Endothelial cell of umbilical vein (primary cell): ENCODE measurements around the gene XRCC6. TPM values are rescaled to one million over a fixed set of nuclear protein-coding genes. Genes with fewer than 3 reads are reported as not detected.

Experiments
- BruUV-seq: library from RNA; stranded (reverse); fragments of 400-500 nt; replicated peaks from 2 replicates; lab custom pipeline; 2021; lab: Mats Ljungman, UMichigan
- CTCF ChIA-PET: fragments of 300-600, 350-600 bp; sonication (Branson Sonifier 250); formaldehyde crosslinking; loops from one replicate; lab custom pipeline; 2021; ENCODE audit warnings: antibody characterized with exemption, inconsistent platforms; lab: Charles Lee
- POLR2A ChIA-PET: fragments of 300-600, 350-600 bp; sonication (Branson Sonifier 250); formaldehyde crosslinking; loops from one replicate; lab custom pipeline; 2021; ENCODE audit warnings: antibody characterized with exemption, inconsistent platforms; lab: Charles Lee
- DNase-seq: peaks from one replicate; pipeline ENCODE4 v3.0.0-alpha.2; 2011; ENCODE audit warnings: low read depth, low spot score
- FAIRE-seq: peaks from 2 replicates; lab custom pipeline; 2011; peaks lifted over from hg19 to GRCh38; lab: Jason Lieb, UNC
- H2AFZ ChIP-seq: 2 replicates; pipeline ENCODE4 v1.6.0; 2012; ENCODE audit warnings: low read depth, low read length, control low read depth, inconsistent platforms
- H3K27ac ChIP-seq: 2 replicates; pipeline ENCODE4 v1.5.1; 2011; ENCODE audit warnings: low read depth, mild to moderate bottlenecking, control low read depth, low read length, moderate library complexity; ENCODE audit not compliant: insufficient read depth
- H3K27me3 ChIP-seq, 2 experiments: 2 replicates each; pipeline versions ENCODE4 v1.6.0 to v1.6.1; 2011; ENCODE audit warnings: low read length in 2 of 2, mixed read lengths in 1 of 2; ENCODE audit not compliant: control insufficient read depth in 2 of 2, insufficient read depth in 2 of 2
- H3K36me3 ChIP-seq, 2 experiments: 2 replicates in 1 of 2; 3 replicates in 1 of 2; pipeline ENCODE4 v1.5.1; 2011; ENCODE audit warnings: low read length in 2 of 2, mild to moderate bottlenecking in 1 of 2, moderate library complexity in 1 of 2; ENCODE audit not compliant: control insufficient read depth in 2 of 2, insufficient read depth in 2 of 2; ENCODE audit errors: extremely low read depth in 1 of 2
- H3K4me1 ChIP-seq: 3 replicates; pipeline ENCODE4 v1.5.1; 2011; ENCODE audit warnings: mild to moderate bottlenecking, low read length; ENCODE audit not compliant: control insufficient read depth, insufficient read depth; ENCODE audit errors: extremely low read depth
- H3K4me2 ChIP-seq: 2 replicates; pipeline ENCODE4 v1.6.1; 2011; ENCODE audit warnings: low read length, control low read depth, mixed read lengths; ENCODE audit not compliant: insufficient read depth
- H3K4me3 ChIP-seq, 3 experiments: fragments of 200-600 bp in 1 of 3; sonication (generic), shearing (Covaris generic) in 1 of 3; replicated peaks in 1 of 3; 2 replicates each; pipeline ENCODE4 v1.5.1; 2011 to 2016; ENCODE audit warnings: control low read depth in 3 of 3, low read length in 3 of 3, mild to moderate bottlenecking in 2 of 3, inconsistent platforms in 1 of 3, low read depth in 1 of 3, moderate library complexity in 1 of 3; ENCODE audit not compliant: insufficient read depth in 1 of 3
- H3K79me2 ChIP-seq: 2 replicates; pipeline ENCODE4 v1.6.0; 2012; ENCODE audit warnings: low read length, inconsistent platforms; ENCODE audit not compliant: control insufficient read depth, insufficient read depth
- H3K9ac ChIP-seq: replicated peaks from 2 replicates; pipeline ENCODE3; 2011; ENCODE audit warnings: low read length, control low read depth; ENCODE audit not compliant: insufficient read depth; ENCODE audit errors: extremely low read depth
- H3K9me1 ChIP-seq: replicated peaks from 3 replicates; pipeline ENCODE4 v1.6.0; 2011; ENCODE audit warnings: mild to moderate bottlenecking, low read length; ENCODE audit not compliant: control insufficient read depth, insufficient read depth; ENCODE audit errors: extremely low read depth
- H3K9me3 ChIP-seq: replicated peaks from 2 replicates; pipeline ENCODE4 v1.5.1; 2012; ENCODE audit warnings: low read length, inconsistent platforms; ENCODE audit not compliant: control insufficient read depth, insufficient read depth
- H4K20me1 ChIP-seq: replicated peaks from 2 replicates; pipeline ENCODE3; 2011; ENCODE audit warnings: mild to moderate bottlenecking, low read length; ENCODE audit not compliant: control insufficient read depth, insufficient read depth; ENCODE audit errors: extremely low read depth
- EZH2 ChIP-seq: IDR thresholded peaks from 2 replicates; pipeline ENCODE4 v1.6.1; 2012; ENCODE audit warnings: borderline replicate concordance, low read depth, mild to moderate bottlenecking, moderate library complexity, low read length, inconsistent platforms; ENCODE audit not compliant: severe bottlenecking
- FOS ChIP-seq: IDR thresholded peaks from 2 replicates; pipeline ENCODE4 v1.6.1; 2011; ENCODE audit warnings: mild to moderate bottlenecking, low read length, moderate library complexity, borderline replicate concordance; ENCODE audit not compliant: insufficient read depth
- GATA2 ChIP-seq: IDR thresholded peaks from 2 replicates; pipeline ENCODE4 v1.7.0; 2011; ENCODE audit warnings: low read depth, mild to moderate bottlenecking, moderate library complexity, mixed read lengths, low read length; ENCODE audit not compliant: insufficient read length, insufficient read depth
- JUN ChIP-seq: IDR thresholded peaks from 2 replicates; pipeline ENCODE4 v1.6.1; 2011; ENCODE audit warnings: borderline replicate concordance, low read depth; ENCODE audit not compliant: insufficient read length, insufficient read depth
- MYC ChIP-seq: IDR thresholded peaks from one replicate; pipeline ENCODE4 v1.6.1; 2011; ENCODE audit warnings: mild to moderate bottlenecking, low read depth, low read length
- POLR2A ChIP-seq: IDR thresholded peaks from 2 replicates; pipeline ENCODE4 v1.6.1; 2012; ENCODE audit warnings: low read depth, mild to moderate bottlenecking, control low read depth, low read length
- POLR2AphosphoS5 ChIP-seq: IDR thresholded peaks from 2 replicates; pipeline ENCODE4 v1.6.1; 2012; ENCODE audit warnings: low read depth, mild to moderate bottlenecking, control low read depth, low read length, moderate library complexity; ENCODE audit not compliant: insufficient read depth
- dilution Hi-C: fragments of 300-500 bp; cut with MboI; formaldehyde crosslinking; loops from one replicate; pipeline ENCODE4 v1.15.0; 2019; ENCODE audit warnings: low sequenced_read_pairs; ENCODE audit not compliant: extremely low pct_ligation_motif_present
- intact Hi-C: fragments of 100-400 bp; cut with micrococcal nuclease; formaldehyde crosslinking; loops from one replicate; pipeline ENCODE4 v1.10.0; 2022
- polyA plus RNA-seq, 4 experiments: library from polyadenylated mRNA; depleted of rRNA in 3 of 4; stranded (reverse) in 3 of 4; unstranded in 1 of 4; fragments of >200 nt; gene quantifications; 2 replicates each; pipeline versions ENCODE4 v1.2.1 to v1.2.3, GENCODE V29; 2011 to 2012; ENCODE audit warnings: missing spikeins in 1 of 4
- total RNA-seq: library from RNA; stranded (reverse); gene quantifications from 2 replicates; pipeline ENCODE4 v1.2.3, GENCODE V29; 2021
- TF ChIP-seq, protein P1 (sequence below), 2 donors: IDR thresholded peaks; 1 replicate in 1 of 2; 2 replicates in 1 of 2; pipeline ENCODE4 v1.5.1; 2011; ENCODE audit warnings: low read length in 2 of 2, mild to moderate bottlenecking in 2 of 2, moderate library complexity in 2 of 2, control low read depth in 1 of 2, inconsistent platforms in 1 of 2, low read depth in 1 of 2; ENCODE audit not compliant: insufficient read depth in 1 of 2; ENCODE audit errors: extremely low read depth in 1 of 2
- TF ChIP-seq, protein P2 (sequence below): IDR thresholded peaks from 2 replicates; pipeline ENCODE4 v1.6.1; 2011; ENCODE audit not compliant: insufficient read depth, insufficient read length

XRCC6 gene
- total and polyA plus RNA-seq, 2 donors (not counting 3 experiments of a cell fraction or from before 2014, with no cell fraction given) = 117 to 309 TPM

DNA sequence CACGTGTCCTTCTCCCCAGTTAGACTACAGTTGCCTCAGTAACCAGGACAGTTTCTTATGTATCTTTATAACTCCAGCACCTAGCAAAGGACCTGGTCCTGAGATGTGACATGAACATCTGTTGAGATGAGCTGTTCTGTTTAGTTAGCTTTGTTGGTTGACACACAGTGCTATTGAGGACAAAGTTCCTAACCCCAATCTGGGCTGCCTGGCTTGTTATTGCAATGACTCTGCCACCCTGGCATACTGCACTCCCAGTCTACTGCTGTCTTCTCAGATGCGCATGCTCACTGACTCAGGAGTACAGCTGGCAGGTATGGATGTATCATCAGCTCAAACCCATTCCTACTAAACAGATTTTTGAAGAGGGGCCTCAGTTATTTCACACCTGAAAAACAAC is 7.6 kb upstream of the XRCC6 start:
- H3K79me2 ChIP-seq = peaks cover 46% of the 10 kb centered on the region
- no peaks in the 10 kb centered on the region for H3K9me1 ChIP-seq
- POLR2A ChIA-PET = no interaction called here
- no peaks in the 10 kb centered on the region for H3K27me3 ChIP-seq
- H3K27ac ChIP-seq = no peak overlapping the region
- no peaks in the 10 kb centered on the region for H3K36me3 ChIP-seq
- no peaks in the 10 kb centered on the region for H4K20me1 ChIP-seq
- intact Hi-C loops = no loop called here
- peaks cover 3% of the 10 kb centered on the region for H3K4me1 ChIP-seq
- H2AFZ ChIP-seq = no peak overlapping the region
- no peak overlapping the region for H3K4me3 ChIP-seq
- DNase-seq (no peak), FAIRE-seq (no peak)
- no peak overlapping the region for H3K4me2 ChIP-seq
- CTCF ChIA-PET = no interaction called here
- H3K9me3 ChIP-seq = no peaks in the 10 kb centered on the region
- dilution Hi-C loops = no loop called here
- H3K9ac ChIP-seq = no peak overlapping the region
- TF ChIP-seq GATA2 = no peak
- no peak for TF ChIP-seq MYC
- no peak for TF ChIP-seq POLR2AphosphoS5
- TF ChIP-seq, protein P1, sequence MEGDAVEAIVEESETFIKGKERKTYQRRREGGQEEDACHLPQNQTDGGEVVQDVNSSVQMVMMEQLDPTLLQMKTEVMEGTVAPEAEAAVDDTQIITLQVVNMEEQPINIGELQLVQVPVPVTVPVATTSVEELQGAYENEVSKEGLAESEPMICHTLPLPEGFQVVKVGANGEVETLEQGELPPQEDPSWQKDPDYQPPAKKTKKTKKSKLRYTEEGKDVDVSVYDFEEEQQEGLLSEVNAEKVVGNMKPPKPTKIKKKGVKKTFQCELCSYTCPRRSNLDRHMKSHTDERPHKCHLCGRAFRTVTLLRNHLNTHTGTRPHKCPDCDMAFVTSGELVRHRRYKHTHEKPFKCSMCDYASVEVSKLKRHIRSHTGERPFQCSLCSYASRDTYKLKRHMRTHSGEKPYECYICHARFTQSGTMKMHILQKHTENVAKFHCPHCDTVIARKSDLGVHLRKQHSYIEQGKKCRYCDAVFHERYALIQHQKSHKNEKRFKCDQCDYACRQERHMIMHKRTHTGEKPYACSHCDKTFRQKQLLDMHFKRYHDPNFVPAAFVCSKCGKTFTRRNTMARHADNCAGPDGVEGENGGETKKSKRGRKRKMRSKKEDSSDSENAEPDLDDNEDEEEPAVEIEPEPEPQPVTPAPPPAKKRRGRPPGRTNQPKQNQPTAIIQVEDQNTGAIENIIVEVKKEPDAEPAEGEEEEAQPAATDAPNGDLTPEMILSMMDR (IDR thresholded peaks at IDR 0.05; ENCODE audit: extremely low read depth in 1 of 2, insufficient read depth in 1 of 2, low read depth in 1 of 2, low read length in 2 of 2) = no peak
- no peak for TF ChIP-seq JUN
- no peak for TF ChIP-seq POLR2A
- no peak for TF ChIP-seq EZH2
- TF ChIP-seq, protein P2, sequence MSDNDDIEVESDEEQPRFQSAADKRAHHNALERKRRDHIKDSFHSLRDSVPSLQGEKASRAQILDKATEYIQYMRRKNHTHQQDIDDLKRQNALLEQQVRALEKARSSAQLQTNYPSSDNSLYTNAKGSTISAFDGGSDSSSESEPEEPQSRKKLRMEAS = no peak
- no peak for TF ChIP-seq FOS
- BruUV-seq = no TSS peak
